OCI-LY1 (cell line): ENCODE data around the gene KCNMA1.

Experiments used
- H2AFZ ChIP-seq: fragments of 200-600 bp; sonication (generic), shearing (Covaris generic); 2 replicates; pipeline ENCODE4 v1.6.0; 2014; ENCODE audit warnings: antibody characterized with exemption, mild to moderate bottlenecking, low read length
- H3F3A ChIP-seq: fragments of 200-600 bp; sonication (generic), shearing (Covaris generic); 2 replicates; pipeline ENCODE4 v1.6.0; 2014; ENCODE audit warnings: mild to moderate bottlenecking, antibody characterized with exemption, low read length, moderate library complexity; ENCODE audit not compliant: insufficient read depth
- H3K27ac ChIP-seq: fragments of 200-600 bp; sonication (generic); 2 replicates; pipeline ENCODE4 v1.5.1; 2014; ENCODE audit warnings: low read length, mixed run types, mild to moderate bottlenecking, low read depth; ENCODE audit not compliant: poor library complexity, severe bottlenecking
- H3K27me3 ChIP-seq: fragments of 200-600 bp; sonication (generic); 2 replicates; pipeline ENCODE4 v1.6.0; 2014; ENCODE audit warnings: antibody characterized with exemption, mild to moderate bottlenecking, low read length, moderate library complexity; ENCODE audit not compliant: insufficient read depth
- H3K36me3 ChIP-seq: fragments of 200-600 bp; sonication (generic); 2 replicates; pipeline ENCODE4 v1.6.1; 2014; ENCODE audit warnings: mild to moderate bottlenecking, antibody characterized with exemption, low read length, moderate library complexity, mixed read lengths; ENCODE audit not compliant: insufficient read depth
- H3K4me1 ChIP-seq: fragments of 200-600 bp; sonication (generic); 2 replicates; pipeline ENCODE4 v1.5.1; 2014; ENCODE audit warnings: mild to moderate bottlenecking, low read length, moderate library complexity; ENCODE audit not compliant: insufficient read depth, severe bottlenecking
- H3K4me2 ChIP-seq: fragments of 200-600 bp; sonication (generic), shearing (Covaris generic); 2 replicates; pipeline ENCODE4 v1.6.1; 2014; ENCODE audit warnings: low read length
- H3K4me3 ChIP-seq: fragments of 200-600 bp; sonication (generic); 2 replicates; pipeline ENCODE4 v1.5.1; 2014; ENCODE audit warnings: low read length, low read depth, mild to moderate bottlenecking, mixed read lengths; ENCODE audit not compliant: poor library complexity, severe bottlenecking
- H3K79me2 ChIP-seq: fragments of 200-600 bp; shearing (Covaris generic); 2 replicates; pipeline ENCODE4 v1.6.1; 2016; ENCODE audit warnings: mixed run types, low read length, mixed read lengths; ENCODE audit not compliant: insufficient read depth
- H3K9ac ChIP-seq: fragments of 200-600 bp; sonication (generic), shearing (Covaris generic); 2 replicates; pipeline ENCODE4 v1.6.1; 2014; ENCODE audit warnings: mild to moderate bottlenecking, low read length, mixed read lengths
- H3K9me2 ChIP-seq: fragments of 200-600 bp; sonication (generic), shearing (Covaris generic); 2 replicates; pipeline ENCODE4 v1.6.1; 2014; ENCODE audit warnings: low read depth, mild to moderate bottlenecking, low read length, mixed read lengths
- H3K9me3 ChIP-seq: fragments of 200-600 bp; shearing (Covaris generic); 2 replicates; pipeline ENCODE4 v1.6.1; 2014; ENCODE audit warnings: low read length, mixed read lengths
- H4K20me1 ChIP-seq: fragments of 200-600 bp; sonication (generic), shearing (Covaris generic); 2 replicates; pipeline ENCODE4 v1.6.0; 2016; ENCODE audit warnings: mild to moderate bottlenecking, low read length; ENCODE audit not compliant: insufficient read depth
- EZH2 ChIP-seq: fragments of 200-600 bp; sonication (generic), shearing (Covaris generic); IDR thresholded peaks from 2 replicates; pipeline ENCODE4 v1.8.0; 2017; ENCODE audit warnings: borderline replicate concordance, mixed run types, mild to moderate bottlenecking, antibody characterized with exemption, low read length, moderate library complexity, mixed read lengths
- TF ChIP-seq, protein P1 (sequence below): fragments of 200-600 bp; sonication (generic), shearing (Covaris generic); IDR thresholded peaks from 2 replicates; pipeline ENCODE4 v1.5.1; 2017; ENCODE audit warnings: mild to moderate bottlenecking, antibody characterized with exemption, low read length, moderate library complexity, mixed read lengths

KCNMA1 gene

GRCh38 chr10:77673101-77673500 lies 35.5 kb upstream of the KCNMA1 start:
- Histone ChIP-seq H2AFZ (no peak overlapping the region), H4K20me1 (no peaks in the 10 kb centered on the region), H3K9ac (no peak overlapping the region), H3K4me1 (no peaks in the 10 kb centered on the region), H3K27ac (no peak overlapping the region), H3K4me3 (no peak overlapping the region), H3K79me2 (no peaks in the 10 kb centered on the region), H3F3A (no peaks in the 10 kb centered on the region), H3K36me3 (no peaks in the 10 kb centered on the region), H3K27me3 (no peaks in the 10 kb centered on the region), H3K9me3 (no peaks in the 10 kb centered on the region), H3K4me2 (no peak overlapping the region), H3K9me2 (no peaks in the 10 kb centered on the region)
- no peak for TF ChIP-seq EZH2
- TF ChIP-seq, protein P1, sequence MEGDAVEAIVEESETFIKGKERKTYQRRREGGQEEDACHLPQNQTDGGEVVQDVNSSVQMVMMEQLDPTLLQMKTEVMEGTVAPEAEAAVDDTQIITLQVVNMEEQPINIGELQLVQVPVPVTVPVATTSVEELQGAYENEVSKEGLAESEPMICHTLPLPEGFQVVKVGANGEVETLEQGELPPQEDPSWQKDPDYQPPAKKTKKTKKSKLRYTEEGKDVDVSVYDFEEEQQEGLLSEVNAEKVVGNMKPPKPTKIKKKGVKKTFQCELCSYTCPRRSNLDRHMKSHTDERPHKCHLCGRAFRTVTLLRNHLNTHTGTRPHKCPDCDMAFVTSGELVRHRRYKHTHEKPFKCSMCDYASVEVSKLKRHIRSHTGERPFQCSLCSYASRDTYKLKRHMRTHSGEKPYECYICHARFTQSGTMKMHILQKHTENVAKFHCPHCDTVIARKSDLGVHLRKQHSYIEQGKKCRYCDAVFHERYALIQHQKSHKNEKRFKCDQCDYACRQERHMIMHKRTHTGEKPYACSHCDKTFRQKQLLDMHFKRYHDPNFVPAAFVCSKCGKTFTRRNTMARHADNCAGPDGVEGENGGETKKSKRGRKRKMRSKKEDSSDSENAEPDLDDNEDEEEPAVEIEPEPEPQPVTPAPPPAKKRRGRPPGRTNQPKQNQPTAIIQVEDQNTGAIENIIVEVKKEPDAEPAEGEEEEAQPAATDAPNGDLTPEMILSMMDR: no peak

GRCh38 chr10:77671594-77672252 lies 34.1 kb upstream of the KCNMA1 start:
- no peaks in the 10 kb centered on the region for H3K36me3 ChIP-seq
- no peaks in the 10 kb centered on the region for H3K9me3 ChIP-seq

DNA sequence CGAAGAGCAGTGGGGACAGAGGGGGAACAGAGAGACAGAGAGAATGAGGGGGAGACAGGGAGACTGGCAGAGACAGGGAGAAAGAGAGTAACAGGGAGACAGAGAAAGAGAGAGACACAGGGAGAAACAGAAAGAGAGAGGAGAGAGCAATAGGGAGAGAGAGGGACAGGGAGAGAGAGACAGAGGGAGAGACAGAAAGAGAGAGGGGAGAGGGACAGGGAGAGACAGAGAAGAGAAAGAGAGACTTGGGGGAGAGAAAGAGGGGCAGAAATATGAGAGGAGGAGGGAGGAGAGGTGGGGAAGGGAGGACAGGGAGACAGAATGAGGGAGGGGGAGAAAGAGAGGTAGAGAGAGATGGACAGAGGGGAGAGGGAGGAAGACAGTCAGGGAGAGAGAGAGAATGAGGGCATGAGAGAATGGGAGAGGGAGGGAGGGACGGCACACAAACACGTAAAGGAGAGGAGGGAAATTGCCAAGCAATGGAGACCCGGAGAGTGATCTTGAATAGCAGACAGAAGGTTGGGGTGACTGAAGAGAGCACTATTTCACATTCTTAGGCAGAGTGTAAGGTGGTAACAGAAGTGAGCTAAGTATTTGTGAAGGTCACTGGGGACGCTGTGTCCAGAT lies 33.3 kb upstream of the KCNMA1 start:
- Histone ChIP-seq H3F3A (no peaks in the 10 kb centered on the region), H3K27ac (no peak overlapping the region), H3K36me3 (no peaks in the 10 kb centered on the region), H3K4me3 (no peak overlapping the region), H3K9me3 (no peaks in the 10 kb centered on the region), H4K20me1 (no peaks in the 10 kb centered on the region), H3K9me2 (no peaks in the 10 kb centered on the region), H3K4me2 (no peak overlapping the region), H3K79me2 (no peaks in the 10 kb centered on the region), H3K27me3 (no peaks in the 10 kb centered on the region), H2AFZ (no peak overlapping the region), H3K9ac (no peak overlapping the region), H3K4me1 (no peaks in the 10 kb centered on the region)
- TF ChIP-seq, protein P1: no peak
- TF ChIP-seq EZH2: no peak

More at GRCh38 chr10:77671594-77672252, 34.1 kb upstream of the KCNMA1 start:
- Histone ChIP-seq H3F3A (no peaks in the 10 kb centered on the region), H3K27ac (no peak overlapping the region), H3K4me2 (no peak overlapping the region), H3K4me1 (no peaks in the 10 kb centered on the region), H2AFZ (no peak overlapping the region), H3K9me2 (no peaks in the 10 kb centered on the region), H3K27me3 (no peaks in the 10 kb centered on the region), H3K79me2 (no peaks in the 10 kb centered on the region), H3K9ac (no peak overlapping the region), H3K4me3 (no peak overlapping the region), H4K20me1 (no peaks in the 10 kb centered on the region)
- no peak for TF ChIP-seq EZH2
- TF ChIP-seq, protein P1: no peak
